ENCODE data around the gene PEF1.

PEF1 gene

DNA sequence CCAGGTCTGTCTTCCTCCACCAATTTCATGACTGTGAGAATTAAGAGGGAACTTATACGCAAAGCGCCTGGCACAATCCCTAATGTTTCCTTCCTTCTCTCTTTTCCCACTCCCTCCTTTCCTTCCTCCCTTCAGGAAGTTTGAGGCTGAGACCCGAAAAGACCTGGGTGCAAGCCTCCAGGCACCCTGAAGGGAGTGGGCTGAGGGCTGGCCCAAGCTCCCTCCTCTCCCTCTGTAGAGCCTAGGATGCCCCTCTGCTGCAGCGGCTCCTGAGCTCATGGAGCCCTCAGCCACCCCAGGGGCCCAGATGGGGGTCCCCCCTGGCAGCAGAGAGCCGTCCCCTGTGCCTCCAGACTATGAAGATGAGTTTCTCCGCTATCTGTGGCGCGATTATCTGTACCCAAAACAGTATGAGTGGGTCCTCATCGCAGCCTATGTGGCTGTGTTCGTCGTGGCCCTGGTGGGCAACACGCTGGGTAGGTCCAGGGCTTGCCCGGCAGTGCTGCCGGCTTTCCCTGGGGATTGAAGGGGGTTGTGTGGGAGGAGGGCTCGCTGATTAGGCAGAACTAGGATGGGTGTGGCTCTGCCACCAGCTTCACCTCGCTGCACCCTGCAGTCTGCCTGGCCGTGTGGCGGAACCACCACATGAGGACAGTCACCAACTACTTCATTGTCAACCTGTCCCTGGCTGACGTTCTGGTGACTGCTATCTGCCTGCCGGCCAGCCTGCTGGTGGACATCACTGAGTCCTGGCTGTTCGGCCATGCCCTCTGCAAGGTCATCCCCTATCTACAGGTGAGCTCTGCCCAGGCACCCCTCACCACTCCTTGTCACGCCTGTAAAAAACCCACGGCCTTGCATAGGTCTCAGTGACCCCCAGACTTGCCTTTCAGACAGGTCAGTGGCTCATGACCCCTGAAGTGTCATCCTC lies 25.5 kb downstream of the PEF1 start:
- no peak for DNase-seq (ENCODE audit: low read depth)
- TF ChIP-seq, protein P1, sequence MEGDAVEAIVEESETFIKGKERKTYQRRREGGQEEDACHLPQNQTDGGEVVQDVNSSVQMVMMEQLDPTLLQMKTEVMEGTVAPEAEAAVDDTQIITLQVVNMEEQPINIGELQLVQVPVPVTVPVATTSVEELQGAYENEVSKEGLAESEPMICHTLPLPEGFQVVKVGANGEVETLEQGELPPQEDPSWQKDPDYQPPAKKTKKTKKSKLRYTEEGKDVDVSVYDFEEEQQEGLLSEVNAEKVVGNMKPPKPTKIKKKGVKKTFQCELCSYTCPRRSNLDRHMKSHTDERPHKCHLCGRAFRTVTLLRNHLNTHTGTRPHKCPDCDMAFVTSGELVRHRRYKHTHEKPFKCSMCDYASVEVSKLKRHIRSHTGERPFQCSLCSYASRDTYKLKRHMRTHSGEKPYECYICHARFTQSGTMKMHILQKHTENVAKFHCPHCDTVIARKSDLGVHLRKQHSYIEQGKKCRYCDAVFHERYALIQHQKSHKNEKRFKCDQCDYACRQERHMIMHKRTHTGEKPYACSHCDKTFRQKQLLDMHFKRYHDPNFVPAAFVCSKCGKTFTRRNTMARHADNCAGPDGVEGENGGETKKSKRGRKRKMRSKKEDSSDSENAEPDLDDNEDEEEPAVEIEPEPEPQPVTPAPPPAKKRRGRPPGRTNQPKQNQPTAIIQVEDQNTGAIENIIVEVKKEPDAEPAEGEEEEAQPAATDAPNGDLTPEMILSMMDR (IDR thresholded peaks at IDR 0.05; ENCODE audit: control insufficient read depth, insufficient read depth, low read depth, low read length, missing control alignments), result no peak
- no peak overlapping the region for H3K4me3 ChIP-seq (ENCODE audit: control insufficient read depth, low read depth, low read length)

DNA sequence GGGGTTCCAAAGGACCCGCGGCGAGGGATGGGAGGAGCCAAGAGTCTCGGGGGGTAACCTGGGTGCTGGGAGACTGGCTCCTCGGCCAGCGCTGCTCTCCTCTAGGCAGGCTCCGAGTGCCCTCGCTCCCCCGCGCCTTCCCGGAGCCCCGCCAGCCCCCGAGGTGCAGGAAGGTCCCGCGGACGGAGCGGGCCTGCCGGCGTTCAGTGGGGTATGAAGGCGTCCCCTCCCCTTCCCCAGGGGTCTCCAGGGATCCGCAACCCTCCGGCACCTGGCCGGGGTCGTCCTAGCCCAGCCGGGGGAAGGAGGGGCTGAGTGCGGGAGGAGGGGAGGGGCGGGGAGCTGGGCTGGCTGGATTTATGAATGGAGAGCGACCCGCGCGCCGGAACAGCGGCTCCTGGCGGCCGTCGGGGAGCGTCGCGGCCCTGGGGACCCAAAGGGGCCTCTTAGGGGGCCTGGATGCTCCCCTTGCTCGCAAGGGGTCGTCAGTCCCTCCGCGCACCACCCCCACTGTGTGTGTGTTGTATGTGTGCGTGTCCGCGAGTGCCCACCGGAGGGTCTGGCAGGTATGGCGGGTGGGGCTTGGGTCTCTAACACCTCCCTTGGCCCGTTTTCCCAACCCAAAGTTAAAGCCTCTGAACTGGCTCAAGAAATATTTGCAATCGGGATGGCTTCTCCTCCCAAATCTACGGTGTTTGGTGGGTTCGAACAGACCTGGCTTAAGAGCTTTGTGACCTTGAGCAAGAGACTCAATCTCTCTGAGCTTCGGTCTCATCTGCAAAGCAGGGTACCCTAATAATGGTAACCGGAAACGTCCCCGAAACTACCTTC lies 26.5 kb downstream of the PEF1 start:
- DNase-seq (ENCODE audit: low read depth), result no peak
- H3K4me3 ChIP-seq (ENCODE audit: control insufficient read depth, low read depth, low read length), result peak overlapping the region; percentile 56
- TF ChIP-seq, protein P1 (IDR thresholded peaks at IDR 0.05; ENCODE audit: control insufficient read depth, insufficient read depth, low read depth, low read length, missing control alignments), result peak; percentile 87

- peak within 1 kb of the TSS; percentile 56 for H3K4me3 ChIP-seq (ENCODE audit: control insufficient read depth, low read depth, low read length)
- TF ChIP-seq, protein P1 (IDR thresholded peaks at IDR 0.05; ENCODE audit: control insufficient read depth, insufficient read depth, low read depth, low read length, missing control alignments), result no peak
- no peak for DNase-seq (ENCODE audit: low read depth)
Observed at GRCh38 chr1:31617218-31617915, 27.3 kb downstream of the PEF1 start, which contains the start of gene HCRTR1. HCRTR1 (plus strand) TSS chr1:31617689; CDS start chr1:31619193, 1,504 bp downstream.

- no peak overlapping the region for H3K4me3 ChIP-seq (ENCODE audit: control insufficient read depth, low read depth, low read length)
- TF ChIP-seq, protein P1 (IDR thresholded peaks at IDR 0.05; ENCODE audit: control insufficient read depth, insufficient read depth, low read depth, low read length, missing control alignments), result no peak
- no peak for DNase-seq (ENCODE audit: low read depth)
Observed at GRCh38 chr1:31615939-31616338, 28.7 kb downstream of the PEF1 start.

DNA sequence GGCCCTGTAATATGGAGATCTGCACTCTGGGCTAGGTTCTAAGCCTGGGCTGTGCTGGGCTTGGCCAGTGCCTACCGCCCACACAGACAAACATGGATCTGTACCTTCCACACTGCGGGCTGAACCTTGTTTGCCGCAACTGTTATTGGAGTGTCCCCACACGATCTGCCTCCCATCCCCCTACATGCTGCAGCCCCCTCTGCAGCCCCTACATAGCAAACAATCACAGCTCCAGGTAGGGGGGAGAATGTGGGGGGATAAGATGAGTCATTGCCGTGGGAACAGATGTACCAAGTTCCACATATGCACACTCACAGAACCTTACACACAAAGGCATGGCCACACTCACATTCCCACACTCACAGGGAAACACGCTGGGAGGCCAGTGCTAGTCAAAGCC lies 29.3 kb downstream of the PEF1 start:
- TF ChIP-seq, protein P1 (IDR thresholded peaks at IDR 0.05; ENCODE audit: control insufficient read depth, insufficient read depth, low read depth, low read length, missing control alignments), result no peak

GRCh38 chr1:31614414-31615005 lies 30.2 kb downstream of the PEF1 start:
- TF ChIP-seq, protein P1 (IDR thresholded peaks at IDR 0.05; ENCODE audit: control insufficient read depth, insufficient read depth, low read depth, low read length, missing control alignments), result no peak
- no peak overlapping the region for H3K4me3 ChIP-seq (ENCODE audit: control insufficient read depth, low read depth, low read length)
- no peak for DNase-seq (ENCODE audit: low read depth)

More for the DNA sequence above, 29.3 kb downstream of the PEF1 start:
- DNase-seq (ENCODE audit: low read depth), result no peak
- H3K4me3 ChIP-seq (ENCODE audit: control insufficient read depth, low read depth, low read length), result no peak overlapping the region
